Naive B cell (primary cell): Measurements from ENCODE around the gene CDHR1. TPM values are rescaled to one million over a fixed set of nuclear protein-coding genes. Genes with fewer than 3 reads are reported as not detected.

ENCODE experiments used
- ATAC-seq, 2 donors: fragments of 150-1000 bp; cut with Tn5 transposase; 2 replicates each; pipeline ENCODE4 v1.10.0; 2021; ENCODE audit warnings: low read depth in 2 of 2, mild to moderate bottlenecking in 2 of 2, moderate library complexity in 2 of 2
- DNase-seq: peaks from one replicate; pipeline ENCODE4 v3.0.0; 2022
- H3K27ac Mint-ChIP-seq, 6 donors: one replicate each; pipeline ENCODE4 v1.8.0; 2020 to 2022; ENCODE audit warnings: mild to moderate bottlenecking in 6 of 6, mixed read lengths in 6 of 6, moderate library complexity in 5 of 6, inconsistent platforms in 2 of 6
- H3K27me3 Mint-ChIP-seq, 3 donors: one replicate each; pipeline ENCODE4 v1.8.0; 2021 to 2022; ENCODE audit warnings: mixed read lengths in 3 of 3, mild to moderate bottlenecking in 1 of 3
- H3K36me3 Mint-ChIP-seq, 2 donors: one replicate each; pipeline ENCODE4 v1.8.0; 2020 to 2022; ENCODE audit warnings: mixed read lengths in 2 of 2, inconsistent platforms in 1 of 2, mild to moderate bottlenecking in 1 of 2
- H3K4me1 Mint-ChIP-seq, 3 donors: one replicate each; pipeline ENCODE4 v1.8.0; 2020 to 2022; ENCODE audit warnings: mixed read lengths in 3 of 3, inconsistent platforms in 1 of 3, mild to moderate bottlenecking in 1 of 3, moderate library complexity in 1 of 3
- H3K4me3 Mint-ChIP-seq, 8 donors: one replicate each; pipeline ENCODE4 v1.8.0; 2020 to 2022; ENCODE audit warnings: mild to moderate bottlenecking in 8 of 8, mixed read lengths in 8 of 8, moderate library complexity in 8 of 8, inconsistent platforms in 2 of 8
- H3K9me3 Mint-ChIP-seq, 7 donors: one replicate each; pipeline ENCODE4 v1.8.0; 2020 to 2022; ENCODE audit warnings: mixed read lengths in 7 of 7, mild to moderate bottlenecking in 5 of 7, inconsistent platforms in 2 of 7, moderate library complexity in 1 of 7
- polyA plus RNA-seq, 6 donors: library from polyadenylated mRNA; unstranded; fragments of 300-500 nt; fragmentation: Illumina TruSeq; gene quantifications; one replicate each; pipeline ENCODE4 v1.2.3, GENCODE V29; 2021; ENCODE audit warnings: low read depth in 6 of 6

CDHR1 gene
- polyA plus RNA-seq, 6 donors from 2014 or later, result 0.08 TPM; not detected in 5

DNA sequence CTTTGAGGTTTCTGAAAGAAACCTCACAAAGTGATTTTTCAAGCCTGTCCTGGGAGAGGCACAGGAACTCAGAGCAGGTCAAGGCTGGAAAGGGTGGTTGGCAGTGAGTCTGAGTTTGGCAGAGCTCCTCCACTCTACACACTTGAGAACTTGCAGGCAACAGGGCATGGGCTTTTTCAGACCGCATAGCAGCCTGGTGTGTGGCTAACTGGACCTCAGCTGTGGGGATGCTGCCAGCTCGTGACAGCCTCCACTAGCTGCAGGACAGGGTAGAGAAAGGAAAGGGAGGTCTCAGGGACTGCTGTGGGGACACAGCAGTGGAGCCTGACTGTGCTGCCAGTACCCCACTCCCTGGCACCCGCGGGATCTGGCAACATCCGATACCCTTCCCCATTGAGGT, 2.6 kb downstream of the CDHR1 start:
- Mint-ChIP-seq H3K4me3 (no peak overlapping the region), H3K9me3 (no peaks in the 10 kb centered on the region), H3K27me3 (peaks cover 45 to 66% (median 51%) of the 10 kb centered on the region in 3 donors), H3K4me1 (peaks cover 4 to 5% (median 5%) of the 10 kb centered on the region in 3 donors), H3K36me3 (no peaks in the 10 kb centered on the region), H3K27ac (no peak overlapping the region)
- no peak for ATAC-seq
- no peak for DNase-seq

DNA sequence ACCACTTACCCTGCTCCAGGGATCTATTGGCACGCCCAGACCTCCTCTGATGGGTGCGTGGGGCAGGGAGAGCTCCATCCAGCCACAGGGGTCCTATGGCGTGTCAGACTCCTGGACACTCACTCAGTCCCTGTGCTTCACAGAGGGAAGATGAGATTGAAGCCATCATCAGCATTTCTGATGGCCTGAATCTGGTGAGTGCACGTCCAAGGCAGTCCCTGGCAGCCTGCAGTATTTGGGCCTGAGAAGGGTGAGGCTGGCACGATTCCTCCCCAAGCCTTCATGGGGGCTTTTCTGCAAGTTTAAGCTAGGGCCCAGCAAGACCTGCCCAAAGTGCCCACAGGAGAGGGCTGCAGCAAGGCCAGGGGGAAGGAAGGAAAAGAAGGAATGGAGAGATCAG, 3.3 kb downstream of the CDHR1 start:
- peaks cover 41 to 59% (median 44%) of the 10 kb centered on the region in 3 donors for H3K27me3 Mint-ChIP-seq
- no peaks in the 10 kb centered on the region for H3K36me3 Mint-ChIP-seq
- no peaks in the 10 kb centered on the region for H3K9me3 Mint-ChIP-seq
- no peak overlapping the region for H3K27ac Mint-ChIP-seq
- H3K4me1 Mint-ChIP-seq, result peaks cover 4 to 5% (median 5%) of the 10 kb centered on the region in 3 donors
- no peak for ATAC-seq
- no peak for DNase-seq
- H3K4me3 Mint-ChIP-seq, result no peak overlapping the region

DNA sequence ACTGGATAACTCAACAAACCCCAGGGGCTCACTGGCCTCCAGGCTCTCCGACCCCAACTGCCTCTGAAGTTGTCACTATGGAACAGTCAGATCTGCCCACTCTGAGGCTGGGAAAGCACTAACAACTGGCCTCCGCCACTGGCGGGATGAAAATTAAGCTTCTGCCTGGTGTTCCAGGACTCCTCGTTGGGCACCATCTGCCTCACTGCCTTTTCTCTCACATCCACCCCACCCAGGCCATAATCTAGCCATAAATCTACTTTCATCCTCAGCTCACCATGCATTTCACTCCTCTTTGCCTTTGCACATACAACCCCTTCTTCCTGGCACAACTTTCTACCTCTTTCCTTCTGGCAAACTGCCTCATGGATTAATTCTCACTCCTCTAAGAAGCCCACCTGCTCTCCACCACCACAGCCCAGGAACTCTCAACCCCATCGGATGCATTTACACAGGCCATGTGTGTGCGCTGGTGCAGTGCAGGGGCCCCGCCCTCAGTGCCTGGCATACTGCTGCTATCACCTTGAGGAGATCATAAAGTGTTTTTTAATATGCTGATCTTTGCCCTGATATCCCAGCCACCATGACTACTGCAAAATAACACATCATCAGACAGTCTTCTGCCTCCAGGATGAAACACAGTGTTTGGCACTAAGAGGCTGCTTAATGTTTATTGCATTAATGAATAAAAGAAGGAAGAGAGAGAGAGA, 4.0 kb downstream of the CDHR1 start:
- peaks cover 34 to 52% (median 37%) of the 10 kb centered on the region in 3 donors for H3K27me3 Mint-ChIP-seq
- DNase-seq (no peak), ATAC-seq (no peak)
- H3K36me3 Mint-ChIP-seq, result no peaks in the 10 kb centered on the region
- no peaks in the 10 kb centered on the region for H3K9me3 Mint-ChIP-seq
- H3K27ac Mint-ChIP-seq, result no peak overlapping the region
- H3K4me3 Mint-ChIP-seq, result peak overlapping the region in 1 of 8 donors; percentile 0
- H3K4me1 Mint-ChIP-seq, result peaks cover 4 to 5% (median 5%) of the 10 kb centered on the region in 3 donors

DNA sequence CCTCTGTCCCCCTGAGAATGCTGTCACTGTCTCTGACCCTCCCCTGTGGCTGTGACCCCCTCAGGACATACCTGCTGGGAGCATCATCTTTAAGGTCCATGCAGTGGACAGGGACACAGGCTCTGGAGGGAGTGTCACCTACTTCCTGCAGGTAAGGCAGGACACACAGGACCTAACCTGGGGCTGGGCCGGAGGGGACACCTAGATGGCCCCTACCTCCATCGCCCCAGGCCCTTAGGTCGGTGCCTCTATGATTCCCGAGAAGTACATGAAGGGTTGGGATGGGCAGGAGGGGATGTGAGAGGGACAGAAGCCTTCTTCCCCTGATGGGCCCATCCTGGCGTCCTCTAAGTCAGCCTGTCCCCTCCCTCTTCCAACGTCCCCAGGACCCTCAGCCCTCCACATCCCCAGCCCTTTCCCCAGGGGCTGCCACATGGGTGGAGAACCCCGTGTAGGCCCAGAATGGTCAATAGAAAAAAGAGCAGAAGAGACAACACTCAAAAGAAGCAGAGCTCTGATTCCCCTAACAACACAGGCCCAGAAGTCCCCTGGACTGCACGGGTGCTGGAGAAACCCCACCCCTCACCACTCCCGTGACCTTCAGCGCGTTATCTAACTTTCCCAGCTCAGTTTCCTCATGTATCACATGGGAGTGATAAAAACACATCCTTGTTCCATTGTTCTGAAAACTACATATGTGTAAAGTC, 6.4 kb downstream of the CDHR1 start:
- H3K4me1 Mint-ChIP-seq, result peaks cover 0 to 1% (median 0%) of the 10 kb centered on the region in 3 donors
- no peaks in the 10 kb centered on the region for H3K36me3 Mint-ChIP-seq
- peak overlapping the region in 1 of 6 donors; percentile 54 for H3K27ac Mint-ChIP-seq
- H3K27me3 Mint-ChIP-seq, result peaks cover 30 to 47% (median 32%) of the 10 kb centered on the region in 3 donors
- H3K4me3 Mint-ChIP-seq, result no peak overlapping the region
- DNase-seq (no peak), ATAC-seq (no peak)
- no peaks in the 10 kb centered on the region for H3K9me3 Mint-ChIP-seq

DNA sequence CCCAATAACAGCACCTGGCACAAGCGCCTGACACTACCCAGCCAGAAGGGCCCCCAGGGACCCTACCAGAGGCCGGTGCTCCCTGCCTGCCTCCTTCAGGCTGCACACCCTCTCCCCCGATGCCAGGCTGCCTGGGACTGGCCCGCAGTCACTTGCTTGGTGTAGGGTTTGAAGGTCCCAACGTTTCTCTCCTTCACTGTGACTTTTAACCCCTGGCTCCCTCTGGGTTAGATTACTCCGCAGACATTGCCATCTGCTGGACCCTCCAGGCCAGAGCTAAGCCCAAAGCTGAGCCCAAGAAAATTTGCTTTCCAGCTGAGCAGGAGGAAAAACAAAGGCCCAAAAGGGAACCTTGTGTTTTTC, 6.9 kb downstream of the CDHR1 start:
- Mint-ChIP-seq H3K4me3 (no peak overlapping the region), H3K4me1 (no peaks in the 10 kb centered on the region), H3K27ac (no peak overlapping the region), H3K9me3 (no peaks in the 10 kb centered on the region), H3K36me3 (no peaks in the 10 kb centered on the region), H3K27me3 (peaks cover 30 to 44% (median 30%) of the 10 kb centered on the region in 3 donors)
- ATAC-seq (peak in 1 of 2 donors; percentile 23), DNase-seq (no peak)

DNA sequence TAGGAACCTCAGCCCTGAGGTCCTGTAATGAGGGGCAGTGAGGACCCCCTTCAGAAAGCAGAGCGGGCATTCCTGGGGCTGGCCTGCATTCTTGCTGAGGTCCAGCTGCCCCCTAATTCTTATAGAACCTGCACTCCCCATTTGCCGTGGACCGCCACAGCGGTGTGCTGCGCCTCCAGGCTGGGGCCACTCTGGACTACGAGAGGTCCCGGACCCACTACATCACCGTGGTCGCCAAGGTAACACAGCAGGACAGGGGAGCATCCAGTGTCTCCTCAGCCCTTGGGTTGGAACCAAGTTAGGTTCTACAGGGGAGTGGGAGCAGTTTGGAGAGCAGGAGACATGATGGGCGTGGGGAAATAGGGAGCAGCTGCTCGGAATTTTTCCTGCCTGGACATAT, 7.3 kb downstream of the CDHR1 start:
- Mint-ChIP-seq H3K4me1 (no peaks in the 10 kb centered on the region), H3K9me3 (no peaks in the 10 kb centered on the region), H3K36me3 (no peaks in the 10 kb centered on the region), H3K27me3 (peaks cover 27 to 41% (median 30%) of the 10 kb centered on the region in 3 donors), H3K4me3 (no peak overlapping the region), H3K27ac (no peak overlapping the region)
- ATAC-seq, result no peak
- DNase-seq, result no peak

DNA sequence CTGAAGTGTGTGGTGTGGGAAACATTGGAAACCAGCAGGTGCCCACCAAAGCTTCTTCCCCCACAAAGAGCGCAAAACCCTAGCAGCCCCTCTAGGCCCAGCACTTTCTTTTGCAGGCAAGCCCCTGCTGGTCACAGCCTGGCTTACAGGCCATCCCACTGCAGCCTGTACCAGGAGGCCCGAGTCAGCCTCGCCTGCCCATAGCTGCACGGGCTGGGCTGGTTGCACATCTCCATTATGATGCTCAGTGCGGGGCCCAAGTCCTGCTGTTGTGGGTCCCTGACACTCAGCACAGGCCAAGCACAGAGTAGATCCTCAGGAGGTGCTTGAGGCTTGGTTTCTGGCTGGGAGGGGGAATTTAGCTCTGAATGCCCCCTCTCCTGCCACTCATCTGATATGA, 8.0 kb downstream of the CDHR1 start:
- Mint-ChIP-seq H3K36me3 (no peaks in the 10 kb centered on the region), H3K27ac (peak overlapping the region in 1 of 6 donors; percentile 15), H3K9me3 (peaks cover 0 to 1% (median 0%) of the 10 kb centered on the region in 7 donors), H3K4me1 (no peaks in the 10 kb centered on the region), H3K27me3 (peaks cover 27 to 41% (median 30%) of the 10 kb centered on the region in 3 donors), H3K4me3 (no peak overlapping the region)
- ATAC-seq, result no peak
- DNase-seq, result no peak

DNA sequence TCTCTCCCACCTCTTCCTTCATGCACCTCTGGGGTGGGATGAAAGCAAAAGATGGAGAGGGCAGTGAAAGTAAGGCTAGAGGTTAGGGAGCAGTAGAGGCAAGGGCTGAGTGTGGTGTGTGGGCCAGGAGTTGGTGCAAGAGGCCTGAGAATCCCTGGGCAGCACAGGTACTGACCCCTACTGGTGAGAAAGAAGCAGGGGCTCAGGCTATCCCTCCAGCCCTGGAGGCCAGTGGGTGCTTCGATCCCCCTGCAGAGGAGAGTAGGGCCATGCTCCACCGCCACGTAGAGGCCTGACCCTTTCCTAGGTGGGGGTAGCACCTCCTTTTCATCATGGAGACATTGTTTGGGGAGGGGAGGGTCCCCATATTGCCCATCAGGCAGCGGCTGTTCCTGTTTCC, 9.8 kb downstream of the CDHR1 start:
- DNase-seq (no peak), ATAC-seq (no peak)
- Mint-ChIP-seq H3K27me3 (peaks cover 27 to 36% (median 32%) of the 10 kb centered on the region in 3 donors), H3K4me1 (no peaks in the 10 kb centered on the region), H3K4me3 (no peak overlapping the region), H3K36me3 (no peaks in the 10 kb centered on the region), H3K9me3 (peaks cover 0 to 1% (median 0%) of the 10 kb centered on the region in 7 donors), H3K27ac (peak overlapping the region in 1 of 6 donors; percentile 59)

DNA sequence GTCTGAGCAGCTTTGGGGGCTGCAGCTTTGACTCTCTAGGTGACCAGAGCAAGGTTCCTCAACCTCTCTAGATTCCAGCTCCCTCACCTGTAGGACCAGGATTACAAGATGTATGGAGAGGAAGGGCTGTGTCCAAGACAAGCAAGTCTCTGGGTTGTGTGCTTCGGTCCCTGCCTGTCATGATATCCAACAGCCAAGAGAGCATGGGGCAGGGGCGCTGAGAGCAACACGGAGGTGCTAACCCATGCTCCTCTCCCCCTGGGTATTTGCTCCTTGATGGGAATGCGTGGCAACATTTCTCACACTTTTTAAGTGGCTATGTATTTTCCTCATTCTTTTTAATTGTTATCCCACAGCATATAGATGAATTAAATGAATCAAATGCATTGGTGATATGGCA, 10.3 kb downstream of the CDHR1 start:
- Mint-ChIP-seq H3K27ac (no peak overlapping the region), H3K9me3 (peaks cover 0 to 1% (median 0%) of the 10 kb centered on the region in 7 donors), H3K4me3 (no peak overlapping the region), H3K36me3 (no peaks in the 10 kb centered on the region), H3K4me1 (no peaks in the 10 kb centered on the region), H3K27me3 (peaks cover 23 to 37% (median 32%) of the 10 kb centered on the region in 3 donors)
- no peak for DNase-seq
- ATAC-seq, result no peak

DNA sequence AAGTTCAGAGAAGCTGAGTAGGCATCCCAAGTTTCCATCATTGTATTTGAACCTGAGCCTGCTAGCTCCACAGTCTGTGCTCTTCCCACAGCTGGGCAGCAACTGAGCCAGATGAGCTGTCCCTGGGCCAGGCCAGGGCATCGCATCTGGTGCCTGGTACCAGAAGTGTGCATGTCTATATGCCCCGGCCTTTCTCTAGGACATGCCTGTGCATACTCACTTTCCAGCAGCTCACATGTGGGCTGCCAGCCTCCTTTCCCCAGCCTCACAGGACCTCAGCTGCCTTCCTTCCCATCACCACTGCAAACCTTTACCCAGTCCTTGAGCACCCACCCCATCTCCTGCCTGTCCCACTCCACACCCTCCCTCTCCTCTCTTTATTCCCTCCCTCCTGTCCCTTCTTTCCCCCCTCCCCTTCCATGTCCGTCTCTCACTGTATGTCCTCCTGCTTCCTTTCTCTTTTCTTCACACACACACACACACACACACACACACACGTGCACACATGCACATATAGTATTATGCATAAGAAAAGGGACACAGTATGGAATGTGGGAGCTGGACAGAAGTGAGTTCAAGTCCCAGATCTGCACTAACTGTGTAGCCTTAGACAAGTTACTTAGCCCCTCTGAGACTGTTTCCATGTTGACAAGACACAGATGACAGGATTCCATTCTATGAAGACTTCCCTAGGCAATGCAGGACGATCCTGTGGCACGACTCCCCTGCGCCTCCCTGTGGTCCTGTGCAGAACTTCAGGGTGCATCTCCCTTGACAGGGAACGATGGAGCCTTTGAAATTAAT, 10.9 kb downstream of the CDHR1 start:
- Mint-ChIP-seq H3K27me3 (peaks cover 23 to 35% (median 32%) of the 10 kb centered on the region in 3 donors), H3K4me3 (no peak overlapping the region)

DNA sequence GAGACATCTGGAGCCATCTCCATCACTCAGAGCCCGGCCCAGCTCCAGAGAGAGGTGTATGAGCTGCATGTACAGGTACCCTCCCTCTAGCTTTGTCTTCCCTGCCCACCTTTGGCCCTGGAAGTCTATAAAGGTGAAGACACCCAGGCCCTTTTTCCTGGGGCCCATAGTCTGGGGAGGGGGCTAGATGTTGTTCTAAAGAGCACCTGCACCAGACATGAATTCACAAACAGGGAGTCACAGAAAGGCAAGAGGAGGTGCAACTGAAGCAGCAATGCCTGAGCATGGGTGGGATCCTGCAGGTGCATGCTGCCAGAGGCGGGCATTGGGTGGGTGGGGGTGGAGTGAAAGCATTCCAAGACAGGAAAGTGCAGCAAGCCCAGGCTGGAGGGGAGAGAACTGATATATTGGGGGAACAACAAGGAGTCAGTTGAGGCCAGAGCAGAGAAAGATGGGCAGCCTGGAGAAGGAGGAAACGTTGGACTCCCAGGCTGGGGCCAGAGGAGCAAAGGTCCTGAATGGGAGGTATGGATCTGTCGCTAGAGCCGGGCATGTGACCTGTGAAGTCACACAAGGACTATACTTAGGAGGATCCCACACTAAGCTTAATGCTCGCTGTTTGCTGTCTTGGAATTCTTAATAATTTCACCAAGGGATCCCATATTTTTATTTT, 11.7 kb downstream of the CDHR1 start:
- Mint-ChIP-seq H3K4me3 (no peak overlapping the region), H3K36me3 (no peaks in the 10 kb centered on the region), H3K4me1 (no peaks in the 10 kb centered on the region), H3K27me3 (peaks cover 26 to 32% (median 27%) of the 10 kb centered on the region in 3 donors), H3K9me3 (peaks cover 0 to 1% (median 0%) of the 10 kb centered on the region in 7 donors), H3K27ac (no peak overlapping the region)
- no peak for ATAC-seq
- no peak for DNase-seq

More for the DNA sequence above, 10.9 kb downstream of the CDHR1 start:
- peak; percentile 24 for DNase-seq
- Mint-ChIP-seq H3K27ac (no peak overlapping the region), H3K4me1 (no peaks in the 10 kb centered on the region), H3K36me3 (no peaks in the 10 kb centered on the region), H3K9me3 (peaks cover 0 to 1% (median 0%) of the 10 kb centered on the region in 7 donors)
- peak; percentile 50 to 57 for ATAC-seq

DNA sequence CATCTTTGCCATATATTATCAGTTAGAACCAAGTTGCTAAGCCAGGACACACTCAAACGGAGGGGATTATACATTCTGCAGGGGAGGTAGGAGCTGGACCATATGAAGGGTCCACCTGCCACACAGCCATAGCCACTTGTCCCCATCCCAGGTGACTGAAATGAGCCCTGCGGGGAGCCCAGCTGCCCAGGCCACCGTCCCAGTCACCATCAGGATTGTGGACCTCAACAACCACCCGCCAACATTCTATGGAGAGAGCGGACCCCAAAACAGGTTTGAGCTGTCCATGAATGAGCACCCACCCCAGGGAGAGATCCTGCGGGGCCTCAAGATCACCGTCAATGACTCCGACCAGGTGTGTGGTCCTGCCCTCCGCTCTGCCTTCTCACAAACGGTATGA, 13.7 kb downstream of the CDHR1 start:
- H3K9me3 Mint-ChIP-seq, result peaks cover 0 to 1% (median 0%) of the 10 kb centered on the region in 7 donors
- DNase-seq (no peak), ATAC-seq (no peak)
- peaks cover 33 to 49% (median 36%) of the 10 kb centered on the region in 3 donors for H3K27me3 Mint-ChIP-seq
- no peak overlapping the region for H3K4me3 Mint-ChIP-seq
- no peaks in the 10 kb centered on the region for H3K4me1 Mint-ChIP-seq
- no peaks in the 10 kb centered on the region for H3K36me3 Mint-ChIP-seq
- H3K27ac Mint-ChIP-seq, result no peak overlapping the region

DNA sequence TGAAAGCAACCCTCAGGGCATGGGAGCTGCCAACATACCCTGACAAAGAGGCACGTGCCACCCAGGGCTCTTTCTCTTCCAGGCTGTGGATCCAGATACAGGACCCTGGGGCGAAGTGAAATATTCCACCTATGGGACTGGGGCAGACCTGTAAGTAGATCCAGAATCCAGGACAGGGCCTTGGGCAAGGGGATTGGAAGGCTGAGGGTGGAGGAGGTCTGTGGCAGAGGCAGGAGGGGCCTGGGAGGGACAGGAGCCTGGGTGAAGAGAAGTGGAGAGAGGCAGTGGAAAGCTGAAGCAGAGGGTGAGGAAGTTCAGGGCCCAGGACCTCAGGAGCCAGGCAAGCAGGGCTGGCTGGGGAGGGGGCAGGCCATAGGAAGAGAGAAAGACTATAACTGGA, 17.2 kb downstream of the CDHR1 start:
- ATAC-seq (no peak), DNase-seq (no peak)
- Mint-ChIP-seq H3K4me1 (peaks cover 0 to 6% (median 0%) of the 10 kb centered on the region in 3 donors), H3K9me3 (peaks cover 0 to 1% (median 0%) of the 10 kb centered on the region in 7 donors), H3K4me3 (no peak overlapping the region), H3K27me3 (peaks cover 26 to 54% (median 43%) of the 10 kb centered on the region in 3 donors), H3K36me3 (no peaks in the 10 kb centered on the region), H3K27ac (no peak overlapping the region)
